Heart left ventricle (tissue), 16 donors: Measurements from ENCODE around the gene ACSS3. TPM values are rescaled to one million over a fixed set of nuclear protein-coding genes. Genes with fewer than 3 reads are reported as not detected.

ENCODE experiments used
- ATAC-seq, 4 donors: fragments of 200-7000 bp; cut with Tn5 transposase; one replicate each; pipeline ENCODE4 v1.9.1; 2020 to 2022; ENCODE audit warnings: moderate library complexity in 4 of 4, mild to moderate bottlenecking in 3 of 4, moderate number of reproducible peaks in 1 of 4
- DNase-seq, 5 donors: peaks; one replicate each; pipeline ENCODE4 v3.0.0-alpha.2; 2020
- H3K27ac ChIP-seq, 12 donors: fragments of 200-600 bp; sonication (generic) in 4 of 12; one replicate each; pipeline versions ENCODE4 v1.5.0 to v1.8.0; 2016 to 2022; ENCODE audit warnings: mild to moderate bottlenecking in 2 of 12
- H3K27me3 ChIP-seq, 9 donors: fragments of 200-600 bp; sonication (generic) in 2 of 9; one replicate each; pipeline versions ENCODE4 v1.5.1 to v1.8.0; 2016 to 2022; ENCODE audit warnings: mild to moderate bottlenecking in 3 of 9
- H3K36me3 ChIP-seq, 9 donors: fragments of 200-600 bp; sonication (generic) in 2 of 9; one replicate each; pipeline versions ENCODE4 v1.5.0 to v1.8.0; 2018 to 2022; ENCODE audit warnings: mild to moderate bottlenecking in 2 of 9
- H3K4me1 ChIP-seq, 12 donors: fragments of 200-600 bp; sonication (generic) in 4 of 12; one replicate each; pipeline versions ENCODE4 v1.5.0 to v1.8.0; 2016 to 2022; ENCODE audit warnings: mild to moderate bottlenecking in 3 of 12
- H3K4me3 ChIP-seq, 12 donors: fragments of 200-600 bp; sonication (generic) in 4 of 12; one replicate each; pipeline versions ENCODE4 v1.5.0 to v1.8.0; 2017 to 2022; ENCODE audit warnings: mild to moderate bottlenecking in 9 of 12, moderate library complexity in 4 of 12
- H3K9me3 ChIP-seq, 12 donors: fragments of 200-600 bp; sonication (generic) in 4 of 12; one replicate each; pipeline versions ENCODE4 v1.5.0 to v1.8.0; 2016 to 2022; ENCODE audit warnings: mild to moderate bottlenecking in 1 of 12
- POLR2A ChIP-seq, 2 donors: fragments of 450-650 bp; IDR thresholded peaks; one replicate each; pipeline ENCODE4 v1.6.1; 2017; ENCODE audit warnings: antibody characterized with exemption in 2 of 2, mild to moderate bottlenecking in 2 of 2, moderate library complexity in 2 of 2
- WGBS, 4 donors: extraction: QIAGEN DNeasy Blood & Tissue Kit in 2 of 4; methylation state at CpG; one replicate each; pipeline versions ENCODE4 v1.1.5 to v1.1.7; 2013 to 2018; 5-methylcytosine and 5-hydroxymethylcytosine counted together
- intact Hi-C, 10 donors: fragments of 100-400 bp; cut with DNase I; formaldehyde crosslinking; loops; one replicate each; pipeline versions ENCODE4 v1.11.1 to v1.14.2; 2022
- polyA plus RNA-seq, 2 donors: library from polyadenylated mRNA; stranded (reverse); fragments of 200-250 nt; gene quantifications; one replicate each; pipeline ENCODE4 v1.2.3, GENCODE V29; 2013
- total RNA-seq, 9 donors: library from RNA; depleted of rRNA in 2 of 9; stranded (reverse); fragments of >200 nt in 2 of 9; fragmentation: NEBNext Ultra II Directional in 3 of 9; extraction: Animal tissue kit (Norgen Biotek cat#: 25700) in 3 of 9; gene quantifications; one replicate each; pipeline versions ENCODE4 v1.1.0 to v1.2.4, GENCODE V29; 2016 to 2023
- TF ChIP-seq, protein P1 (sequence below), 12 donors: fragments of 200-600 bp; sonication (generic) in 4 of 12; IDR thresholded peaks; one replicate each; pipeline versions ENCODE4 v1.5.0 to v1.8.0; 2018 to 2022; ENCODE audit warnings: antibody characterized with exemption in 12 of 12, mild to moderate bottlenecking in 5 of 12
- donor health status: ischemic (EF 13 %, LVEDD 7.1; RV severe dilation, severe dysfunction).
- donor health status: healthy with polysubstance abuse.
- donor health status: DM: no; HTN: yes; CAD: no.
- donor health status: DM: no; HTN: no; CAD: no.
- donor health status: ischemic (EF 25% LVEDD 6.9; RV normal size, moderate dysfunction).
- donor health status: ischemic (EF 25% LVEDD 5.7; RV mildly dilated, moderate dysfunction).
- donor health status: healthy.
- donor health status: DM: yes; HTN: yes; CAD: no.
- donor health status: ischemic (EF 35%, LVEDD 5.7; RV mildly dilated, moderate dysfunction).
- donor health status: nonischemic (EF 11% LVEDD 7.7; RV severe dilation, severe dysfunction).
- donor health status: DM: yes; HTN: yes; CAD: no.
- donor health status: PGD.
- donor health status: ischemic (EF 29% LVEDD 5.4; RV normal size, mild dysfunction).
- donor health status: nonischemic (EF 23%, LVEDD 6.1; RV moderate dilation, normal function).

Gene ACSS3
- total and polyA plus RNA-seq, 11 donors = 8.6 to 36.0 (median 27.5) TPM

DNA sequence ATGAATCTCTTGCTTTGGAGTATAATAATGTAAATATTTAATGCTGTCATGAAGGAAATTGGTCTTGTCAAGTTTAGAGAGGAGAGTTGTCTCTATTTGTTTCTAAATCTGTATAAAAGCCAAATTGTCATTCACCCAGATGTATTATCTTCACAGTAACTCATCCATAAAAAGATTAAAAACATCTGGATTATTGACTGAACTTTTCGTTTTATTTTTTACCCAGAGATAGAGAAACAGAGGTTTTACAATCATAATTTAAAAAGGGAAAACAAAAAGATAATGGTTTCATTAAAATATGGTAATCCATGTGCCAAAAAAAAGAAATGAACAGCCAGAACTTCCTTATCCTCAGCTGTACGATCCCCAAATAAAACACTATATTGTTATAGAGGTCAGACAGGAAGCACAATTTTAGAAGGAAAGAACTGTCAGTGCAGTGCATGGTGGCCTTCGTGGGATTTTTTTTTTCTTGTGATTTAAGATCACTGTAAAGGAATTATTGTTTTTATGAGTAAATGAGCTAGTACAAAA is 125.9 kb downstream of the ACSS3 start:
- Histone ChIP-seq H3K4me3 (no peak overlapping the region), H3K9me3 (no peaks in the 10 kb centered on the region), H3K27me3 (no peaks in the 10 kb centered on the region), H3K36me3 (peaks cover 0 to 19% (median 4%) of the 10 kb centered on the region in 9 donors), H3K27ac (no peak overlapping the region), H3K4me1 (peaks cover 0 to 19% (median 4%) of the 10 kb centered on the region in 12 donors)
- WGBS, 4 donors = 31 to 47% (median 39%) methylated on average over 3 of the region's 3 CpGs
- intact Hi-C loops = no loop called here
- TF ChIP-seq, protein P1, sequence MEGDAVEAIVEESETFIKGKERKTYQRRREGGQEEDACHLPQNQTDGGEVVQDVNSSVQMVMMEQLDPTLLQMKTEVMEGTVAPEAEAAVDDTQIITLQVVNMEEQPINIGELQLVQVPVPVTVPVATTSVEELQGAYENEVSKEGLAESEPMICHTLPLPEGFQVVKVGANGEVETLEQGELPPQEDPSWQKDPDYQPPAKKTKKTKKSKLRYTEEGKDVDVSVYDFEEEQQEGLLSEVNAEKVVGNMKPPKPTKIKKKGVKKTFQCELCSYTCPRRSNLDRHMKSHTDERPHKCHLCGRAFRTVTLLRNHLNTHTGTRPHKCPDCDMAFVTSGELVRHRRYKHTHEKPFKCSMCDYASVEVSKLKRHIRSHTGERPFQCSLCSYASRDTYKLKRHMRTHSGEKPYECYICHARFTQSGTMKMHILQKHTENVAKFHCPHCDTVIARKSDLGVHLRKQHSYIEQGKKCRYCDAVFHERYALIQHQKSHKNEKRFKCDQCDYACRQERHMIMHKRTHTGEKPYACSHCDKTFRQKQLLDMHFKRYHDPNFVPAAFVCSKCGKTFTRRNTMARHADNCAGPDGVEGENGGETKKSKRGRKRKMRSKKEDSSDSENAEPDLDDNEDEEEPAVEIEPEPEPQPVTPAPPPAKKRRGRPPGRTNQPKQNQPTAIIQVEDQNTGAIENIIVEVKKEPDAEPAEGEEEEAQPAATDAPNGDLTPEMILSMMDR (IDR thresholded peaks at IDR 0.05) = no peak
- no peak for TF ChIP-seq POLR2A (IDR thresholded peaks at IDR 0.05)
- no peak for DNase-seq
- ATAC-seq = no peak

GRCh38 chr12:81205416-81205815 is 127.5 kb downstream of the ACSS3 start:
- Histone ChIP-seq H3K9me3 (no peaks in the 10 kb centered on the region), H3K36me3 (peaks cover 0 to 8% (median 0%) of the 10 kb centered on the region in 9 donors), H3K27me3 (no peaks in the 10 kb centered on the region), H3K4me1 (peaks cover 0 to 34% (median 9%) of the 10 kb centered on the region in 12 donors), H3K27ac (no peak overlapping the region), H3K4me3 (no peak overlapping the region)
- ATAC-seq = no peak
- intact Hi-C loops = no loop called here
- 81 to 91% (median 88%) methylated on average over 1 of the region's 1 CpG for WGBS, 4 donors
- no peak for DNase-seq
- TF ChIP-seq, protein P1 (IDR thresholded peaks at IDR 0.05) = no peak
- TF ChIP-seq POLR2A (IDR thresholded peaks at IDR 0.05) = no peak

- TF ChIP-seq, protein P1 (IDR thresholded peaks at IDR 0.05) = no peak
- no peak for TF ChIP-seq POLR2A (IDR thresholded peaks at IDR 0.05)
- intact Hi-C loops = no loop called here
- no peaks in the 10 kb centered on the region for H3K27me3 ChIP-seq
- no peaks in the 10 kb centered on the region for H3K36me3 ChIP-seq
- DNase-seq = no peak
- WGBS, 4 donors = 65 to 83% (median 73%) methylated on average over 2 of the region's 2 CpGs
- no peak for ATAC-seq
- no peaks in the 10 kb centered on the region for H3K9me3 ChIP-seq
- H3K4me3 ChIP-seq = no peak overlapping the region
- peaks cover 0 to 38% (median 9%) of the 10 kb centered on the region in 12 donors for H3K4me1 ChIP-seq
- no peak overlapping the region for H3K27ac ChIP-seq
Observed at GRCh38 chr12:81206429-81206828, 128.6 kb downstream of the ACSS3 start.

GRCh38 chr12:81207173-81207572 is 129.3 kb downstream of the ACSS3 start:
- WGBS, 4 donors = 90 to 100% (median 96%) methylated on average over 1 of the region's 1 CpG
- TF ChIP-seq, protein P1 (IDR thresholded peaks at IDR 0.05) = no peak
- no peak for TF ChIP-seq POLR2A (IDR thresholded peaks at IDR 0.05)
- DNase-seq (no peak), ATAC-seq (no peak)
- H3K27ac ChIP-seq = no peak overlapping the region
- no peak overlapping the region for H3K4me3 ChIP-seq
- H3K36me3 ChIP-seq = no peaks in the 10 kb centered on the region
- intact Hi-C loops = no loop called here
- H3K27me3 ChIP-seq = no peaks in the 10 kb centered on the region
- H3K4me1 ChIP-seq = peaks cover 0 to 38% (median 12%) of the 10 kb centered on the region in 12 donors
- H3K9me3 ChIP-seq = no peaks in the 10 kb centered on the region
